Measurements from ENCODE around the gene FXYD4.
"Not testable (repeated sequence)": the region's sequence is repeated elsewhere in the genome, so short reads cannot be mapped to it uniquely, and the experiment has no call there.

DNA sequence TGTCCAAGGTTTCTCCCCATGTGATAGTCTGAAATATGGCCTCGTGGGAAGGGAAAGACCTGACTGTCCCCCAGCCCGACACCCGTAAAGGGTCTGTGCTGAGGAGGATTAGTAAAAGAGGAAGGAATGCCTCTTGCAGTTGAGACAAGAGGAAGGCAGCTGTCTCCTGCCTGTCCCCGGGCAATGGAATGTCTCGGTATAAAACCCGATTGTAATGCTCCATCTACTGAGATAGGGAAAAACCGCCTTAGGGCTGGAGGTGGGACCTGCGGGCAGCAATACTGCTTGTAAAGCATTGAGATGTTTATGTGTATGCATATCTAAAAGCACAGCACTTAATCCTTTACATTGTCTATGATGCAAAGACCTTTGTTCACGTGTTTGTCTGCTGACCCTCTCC, 33.9 kb upstream of the FXYD4 start:
- TF ChIP-seq CTCF, POLR2A (IDR thresholded peaks at IDR 0.05): not testable (repeated sequence)
